A673 (cell line): ENCODE results near the gene NRIP3. TPM values are rescaled to one million over a fixed set of nuclear protein-coding genes. Genes with fewer than 3 reads are reported as not detected.
"Not testable (repeated sequence)": the region's sequence is repeated elsewhere in the genome, so short reads cannot be mapped to it uniquely, and the experiment has no call there.

Experiments used
- BruUV-seq: library from RNA; stranded (reverse); fragments of 400-500 nt; replicated peaks from 2 replicates; lab custom pipeline; 2021; lab: Mats Ljungman, UMichigan
- CTCF ChIA-PET: fragments of 300-600 bp; sonication (Branson Sonifier 250); formaldehyde crosslinking; loops from one replicate; lab custom pipeline; 2022; ENCODE audit warnings: antibody characterized with exemption; lab: Charles Lee
- POLR2A ChIA-PET: fragments of 300-600 bp; sonication (Branson Sonifier 250); formaldehyde crosslinking; loops from one replicate; lab custom pipeline; 2022; ENCODE audit warnings: antibody characterized with exemption; ENCODE audit not compliant: low non-redundant PET; lab: Charles Lee
- DNase-seq: peaks from one replicate; pipeline ENCODE4 v3.0.0-alpha.2; 2015; ENCODE audit warnings: low spot score
- H3K27ac ChIP-seq: fragments of 200-600 bp; sonication (generic); 2 replicates; pipeline ENCODE4 v1.5.1; 2016; ENCODE audit warnings: mixed run types, low read depth, mild to moderate bottlenecking, mixed read lengths, antibody characterized with exemption, low read length; ENCODE audit not compliant: poor library complexity, severe bottlenecking
- H3K27me3 ChIP-seq: fragments of 200-600 bp; sonication (generic); replicated peaks from 2 replicates; pipeline ENCODE4 v1.6.1; 2017; ENCODE audit warnings: mixed run types, low read depth, mild to moderate bottlenecking, mixed read lengths, antibody characterized with exemption, low read length; ENCODE audit not compliant: insufficient read depth, poor library complexity
- H3K36me3 ChIP-seq: fragments of 200-600 bp; sonication (generic); 2 replicates; pipeline ENCODE4 v1.6.1; 2016; ENCODE audit warnings: mixed run types, mild to moderate bottlenecking, mixed read lengths, antibody characterized with exemption, low read length; ENCODE audit not compliant: insufficient read depth, poor library complexity, severe bottlenecking
- H3K4me1 ChIP-seq: fragments of 200-600 bp; sonication (generic); 2 replicates; pipeline ENCODE4 v1.6.1; 2017; ENCODE audit warnings: mixed run types, mild to moderate bottlenecking, mixed read lengths, antibody characterized with exemption, low read length; ENCODE audit not compliant: insufficient read depth, poor library complexity, severe bottlenecking
- H3K4me3 ChIP-seq: fragments of 200-600 bp; sonication (generic); 2 replicates; pipeline ENCODE4 v1.5.1; 2016; ENCODE audit warnings: low read depth, mixed run types, mild to moderate bottlenecking, mixed read lengths, low read length; ENCODE audit not compliant: poor library complexity, severe bottlenecking
- H3K9me3 ChIP-seq: fragments of 200-600 bp; sonication (generic); 2 replicates; pipeline ENCODE4 v1.6.1; 2016; ENCODE audit warnings: mixed run types, low read depth, mild to moderate bottlenecking, mixed read lengths, antibody characterized with exemption, low read length; ENCODE audit not compliant: poor library complexity, severe bottlenecking
- EZH2 ChIP-seq: fragments of 200-600 bp; sonication (generic); IDR thresholded peaks from 2 replicates; pipeline ENCODE4 v1.6.1; 2017; ENCODE audit warnings: borderline replicate concordance, low read depth, mild to moderate bottlenecking, mixed read lengths, antibody characterized with exemption, low read length; ENCODE audit not compliant: poor library complexity, severe bottlenecking
- intact Hi-C: fragments of 100-400 bp; cut with micrococcal nuclease; formaldehyde crosslinking; loops from one replicate; pipeline ENCODE4 v1.10.0; 2022; ENCODE audit not compliant: unreplicated experiment
- total RNA-seq: library from RNA; stranded (reverse); gene quantifications from 2 replicates; pipeline ENCODE4 v1.2.3, GENCODE V29; 2021
- TF ChIP-seq, protein P1 (sequence below): fragments of 300-800, 200-600 bp; sonication (generic); conservative IDR thresholded peaks from 2 replicates; pipeline ENCODE4 v1.5.1; 2017; ENCODE audit warnings: low read depth, mild to moderate bottlenecking, antibody characterized with exemption, low read length, moderate library complexity, mixed read lengths

The NRIP3 gene
- total RNA-seq, 1 experiment from 2014 or later: 2.2 TPM

DNA sequence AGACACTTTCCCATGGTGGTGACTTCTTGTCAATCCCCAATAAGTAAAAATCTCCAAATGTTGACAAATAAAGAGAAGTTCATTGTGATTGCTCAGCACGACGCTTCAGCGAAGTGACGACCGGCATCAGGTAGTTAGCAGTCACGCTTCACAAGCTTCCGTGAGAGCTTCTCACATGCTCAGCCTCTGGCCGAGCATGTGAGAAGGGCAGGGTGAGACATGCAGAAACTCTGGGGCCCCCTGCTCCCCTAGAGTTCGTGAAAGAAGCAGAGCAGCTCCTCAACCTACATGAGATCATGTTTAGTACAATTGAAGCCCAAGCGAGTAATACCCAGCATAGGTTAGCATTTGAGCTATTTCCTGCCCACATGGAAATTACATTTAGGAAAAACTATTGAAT, 66.6 kb downstream of the NRIP3 start:
- POLR2A ChIA-PET: no interaction called here

GRCh38 chr11:8935789-8936188, 68.0 kb downstream of the NRIP3 start:
- H3K27ac ChIP-seq, H3K36me3 ChIP-seq, H3K9me3 ChIP-seq, H3K4me3 ChIP-seq, H3K27me3 ChIP-seq, DNase-seq, H3K4me1 ChIP-seq, BruUV-seq, intact Hi-C loops, POLR2A ChIA-PET: not testable (repeated sequence)
- CTCF ChIA-PET: interaction anchor here (0.6 kb wide), 1 partner anchor 24 kb away, joined by 7 read pairs; no protein-coding TSS in a partner anchor

More for the DNA sequence above, 66.6 kb downstream of the NRIP3 start:
- H3K4me1 ChIP-seq: peaks cover 7% of the 10 kb centered on the region
- H3K27ac ChIP-seq: no peak overlapping the region
- BruUV-seq: no TSS peak
- CTCF ChIA-PET: no interaction called here
- no peak for DNase-seq
- no peaks in the 10 kb centered on the region for H3K27me3 ChIP-seq
- TF ChIP-seq, protein P1, sequence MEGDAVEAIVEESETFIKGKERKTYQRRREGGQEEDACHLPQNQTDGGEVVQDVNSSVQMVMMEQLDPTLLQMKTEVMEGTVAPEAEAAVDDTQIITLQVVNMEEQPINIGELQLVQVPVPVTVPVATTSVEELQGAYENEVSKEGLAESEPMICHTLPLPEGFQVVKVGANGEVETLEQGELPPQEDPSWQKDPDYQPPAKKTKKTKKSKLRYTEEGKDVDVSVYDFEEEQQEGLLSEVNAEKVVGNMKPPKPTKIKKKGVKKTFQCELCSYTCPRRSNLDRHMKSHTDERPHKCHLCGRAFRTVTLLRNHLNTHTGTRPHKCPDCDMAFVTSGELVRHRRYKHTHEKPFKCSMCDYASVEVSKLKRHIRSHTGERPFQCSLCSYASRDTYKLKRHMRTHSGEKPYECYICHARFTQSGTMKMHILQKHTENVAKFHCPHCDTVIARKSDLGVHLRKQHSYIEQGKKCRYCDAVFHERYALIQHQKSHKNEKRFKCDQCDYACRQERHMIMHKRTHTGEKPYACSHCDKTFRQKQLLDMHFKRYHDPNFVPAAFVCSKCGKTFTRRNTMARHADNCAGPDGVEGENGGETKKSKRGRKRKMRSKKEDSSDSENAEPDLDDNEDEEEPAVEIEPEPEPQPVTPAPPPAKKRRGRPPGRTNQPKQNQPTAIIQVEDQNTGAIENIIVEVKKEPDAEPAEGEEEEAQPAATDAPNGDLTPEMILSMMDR: no peak
- no peak for TF ChIP-seq EZH2
- intact Hi-C loops: no loop called here
- H3K9me3 ChIP-seq: no peaks in the 10 kb centered on the region
- H3K4me3 ChIP-seq: no peak overlapping the region
- no peaks in the 10 kb centered on the region for H3K36me3 ChIP-seq

GRCh38 chr11:8934742-8935488, 68.9 kb downstream of the NRIP3 start:
- TF ChIP-seq, protein P1: no peak
- TF ChIP-seq EZH2: no peak

DNA sequence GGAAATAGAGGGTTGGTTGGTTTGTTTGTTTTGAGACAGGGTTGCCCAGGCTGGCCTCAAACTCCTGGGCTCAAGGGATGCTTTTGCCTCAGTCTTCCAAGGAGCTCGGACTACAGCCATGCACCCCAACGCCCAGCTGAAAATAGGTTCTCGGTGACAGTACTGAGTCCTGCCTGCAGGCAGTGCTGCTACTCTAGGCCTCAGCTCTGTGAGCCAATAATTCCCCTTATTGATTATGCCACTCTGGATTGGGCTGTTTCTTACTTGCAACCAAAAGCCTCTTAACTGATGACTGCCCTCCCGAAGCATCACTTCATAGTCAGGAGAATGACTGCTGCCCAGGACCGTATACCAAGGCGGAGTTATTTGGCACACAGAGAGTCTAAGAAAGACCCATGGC, 69.9 kb downstream of the NRIP3 start:
- POLR2A ChIA-PET: no interaction called here
- TF ChIP-seq EZH2: no peak
- TF ChIP-seq, protein P1: 0 out of 2 replicates have a peak, but pooled peaks have one; percentile 18
- Histone ChIP-seq H3K4me1 (peaks cover 7% of the 10 kb centered on the region), H3K36me3 (no peaks in the 10 kb centered on the region), H3K9me3 (no peaks in the 10 kb centered on the region), H3K27me3 (no peaks in the 10 kb centered on the region), H3K27ac (no peak overlapping the region), H3K4me3 (no peak overlapping the region)
- CTCF ChIA-PET: no interaction called here
- intact Hi-C loops: no loop called here
- no TSS peak for BruUV-seq
- DNase-seq: no peak

More at GRCh38 chr11:8934742-8935488, 68.9 kb downstream of the NRIP3 start:
- Histone ChIP-seq H3K4me3 (peak overlapping the region; percentile 6), H3K27ac (no peak overlapping the region), H3K9me3 (no peaks in the 10 kb centered on the region), H3K4me1 (peaks cover 7% of the 10 kb centered on the region), H3K27me3 (no peaks in the 10 kb centered on the region), H3K36me3 (no peaks in the 10 kb centered on the region)
- DNase-seq: peak; percentile 80
- POLR2A ChIA-PET: no interaction called here
- no TSS peak for BruUV-seq
- intact Hi-C loops: no loop called here
- CTCF ChIA-PET: no interaction called here
